ENCODE measurements around the gene POLR3E.

POLR3E gene

GRCh38 chr16:22333457-22333994 is 36.3 kb downstream of the POLR3E start:
- peaks cover 82% of the 10 kb centered on the region for H3K36me3 ChIP-seq (ENCODE audit: insufficient read depth, low read length)
- no peak overlapping the region for H3K27ac ChIP-seq (ENCODE audit: low read length)
- H3K9ac ChIP-seq (ENCODE audit: low read depth, low read length), result no peak overlapping the region
- peaks cover 4% of the 10 kb centered on the region; the same call in 1 of the 2 replicates for H4K20me1 ChIP-seq (ENCODE audit: insufficient read depth, low read length)
- H3K4me2 ChIP-seq (ENCODE audit: insufficient read depth, low read length), result no peak overlapping the region
- no peak for DNase-seq
- H3K9me3 ChIP-seq (ENCODE audit: insufficient read depth, low read length, severe bottlenecking), result peaks cover 12% of the 10 kb centered on the region
- TF ChIP-seq EZH2 (IDR thresholded peaks at IDR 0.05; ENCODE audit: borderline replicate concordance, low read depth, low read length, severe bottlenecking) (no peak), CTCF (IDR thresholded peaks at IDR 0.05; ENCODE audit: borderline replicate concordance, extremely low read depth, low read length, poor library complexity, severe bottlenecking) (no peak)
- H3K79me2 ChIP-seq (ENCODE audit: insufficient read depth, low read length), result no peaks in the 10 kb centered on the region
- no peak for ATAC-seq (ENCODE audit: insufficient read depth, low read depth)
- H3K4me3 ChIP-seq (ENCODE audit: low read depth in 1 of 2, low read length in 2 of 2), result no peak overlapping the region
- H3K4me1 ChIP-seq (ENCODE audit: insufficient read depth, low read length), result no peaks in the 10 kb centered on the region
- H2AFZ ChIP-seq (ENCODE audit: low read depth, low read length), result no peak overlapping the region
- no peaks in the 10 kb centered on the region for H3K27me3 ChIP-seq (ENCODE audit: insufficient read depth, low read length, poor library complexity)

- Histone ChIP-seq H3K4me3 (ENCODE audit: low read depth in 1 of 2, low read length in 2 of 2) (no peak overlapping the region), H4K20me1 (ENCODE audit: insufficient read depth, low read length) (no peaks in the 10 kb centered on the region), H3K36me3 (ENCODE audit: insufficient read depth, low read length) (peaks cover 61% of the 10 kb centered on the region), H3K4me2 (ENCODE audit: insufficient read depth, low read length) (no peak overlapping the region), H3K9me3 (ENCODE audit: insufficient read depth, low read length, severe bottlenecking) (peaks cover 12% of the 10 kb centered on the region), H3K4me1 (ENCODE audit: insufficient read depth, low read length) (no peaks in the 10 kb centered on the region), H3K9ac (ENCODE audit: low read depth, low read length) (no peak overlapping the region), H3K27ac (ENCODE audit: low read length) (no peak overlapping the region), H2AFZ (ENCODE audit: low read depth, low read length) (no peak overlapping the region), H3K27me3 (ENCODE audit: insufficient read depth, low read length, poor library complexity) (no peaks in the 10 kb centered on the region), H3K79me2 (ENCODE audit: insufficient read depth, low read length) (no peaks in the 10 kb centered on the region)
- DNase-seq, result no peak
- TF ChIP-seq CTCF (IDR thresholded peaks at IDR 0.05; ENCODE audit: borderline replicate concordance, extremely low read depth, low read length, poor library complexity, severe bottlenecking), result no peak
- no peak for TF ChIP-seq EZH2 (IDR thresholded peaks at IDR 0.05; ENCODE audit: borderline replicate concordance, low read depth, low read length, severe bottlenecking)
- ATAC-seq (ENCODE audit: insufficient read depth, low read depth), result peak; percentile 33; the same call in 1 of the 3 replicates
Measured at GRCh38 chr16:22335668-22336246, 38.5 kb downstream of the POLR3E start.

GRCh38 chr16:22336581-22336980 is 39.4 kb downstream of the POLR3E start:
- no peaks in the 10 kb centered on the region for H3K27me3 ChIP-seq (ENCODE audit: insufficient read depth, low read length, poor library complexity)
- DNase-seq (no peak), ATAC-seq (ENCODE audit: insufficient read depth, low read depth) (no peak)
- peaks cover 53% of the 10 kb centered on the region for H3K36me3 ChIP-seq (ENCODE audit: insufficient read depth, low read length)
- H3K9ac ChIP-seq (ENCODE audit: low read depth, low read length), result no peak overlapping the region
- H3K9me3 ChIP-seq (ENCODE audit: insufficient read depth, low read length, severe bottlenecking), result peaks cover 18% of the 10 kb centered on the region
- H3K27ac ChIP-seq (ENCODE audit: low read length), result no peak overlapping the region
- H3K79me2 ChIP-seq (ENCODE audit: insufficient read depth, low read length), result no peaks in the 10 kb centered on the region
- no peaks in the 10 kb centered on the region for H3K4me1 ChIP-seq (ENCODE audit: insufficient read depth, low read length)
- TF ChIP-seq CTCF (IDR thresholded peaks at IDR 0.05; ENCODE audit: borderline replicate concordance, extremely low read depth, low read length, poor library complexity, severe bottlenecking), result no peak
- TF ChIP-seq EZH2 (IDR thresholded peaks at IDR 0.05; ENCODE audit: borderline replicate concordance, low read depth, low read length, severe bottlenecking), result no peak
- H3K4me3 ChIP-seq (ENCODE audit: low read depth in 1 of 2, low read length in 2 of 2), result no peak overlapping the region
- no peak overlapping the region for H3K4me2 ChIP-seq (ENCODE audit: insufficient read depth, low read length)
- H2AFZ ChIP-seq (ENCODE audit: low read depth, low read length), result no peak overlapping the region
- H4K20me1 ChIP-seq (ENCODE audit: insufficient read depth, low read length), result no peaks in the 10 kb centered on the region

Data from DND-41 (cell line).